Fibroblast of peridontal ligament (primary cell): ENCODE data around the gene REV1.
"Not testable (repeated sequence)": the region's sequence is repeated elsewhere in the genome, so short reads cannot be mapped to it uniquely, and the experiment has no call there.

Experiments used
- DNase-seq: peaks from one replicate; pipeline ENCODE4 v3.0.0-alpha.2; 2010; ENCODE audit errors: extremely low read depth

Gene REV1

GRCh38 chr2:99485824-99486223 is 4.0 kb downstream of the REV1 start:
- no peak for DNase-seq

GRCh38 chr2:99485411-99485810 is 4.4 kb downstream of the REV1 start:
- no peak for DNase-seq

DNA sequence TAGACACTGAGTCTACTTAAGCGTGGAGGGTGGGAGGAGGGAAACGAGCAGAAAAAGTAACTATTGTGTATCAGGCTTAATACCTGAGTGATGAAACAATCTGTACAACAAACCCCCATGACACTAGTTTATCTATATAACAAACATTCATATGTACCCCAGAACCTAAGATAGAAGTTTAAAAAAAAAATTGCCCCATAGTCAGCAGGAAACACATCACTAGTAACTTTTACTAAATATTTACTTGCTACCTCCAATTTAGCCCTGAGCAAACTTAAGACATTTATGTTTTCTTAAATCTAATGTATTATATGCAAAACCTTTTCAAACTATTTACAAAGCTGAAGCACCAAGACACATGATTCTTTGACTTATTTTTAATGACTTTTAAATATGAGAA is 5.6 kb downstream of the REV1 start:
- no peak for DNase-seq

- DNase-seq = peak; percentile 33
These were observed 7.9 kb downstream of the REV1 start for GRCh38 chr2:99481941-99482340.

GRCh38 chr2:99481527-99481926 is 8.3 kb downstream of the REV1 start:
- DNase-seq = no peak

- DNase-seq = no peak
These were observed 9.4 kb downstream of the REV1 start for GRCh38 chr2:99480390-99480789.

DNA sequence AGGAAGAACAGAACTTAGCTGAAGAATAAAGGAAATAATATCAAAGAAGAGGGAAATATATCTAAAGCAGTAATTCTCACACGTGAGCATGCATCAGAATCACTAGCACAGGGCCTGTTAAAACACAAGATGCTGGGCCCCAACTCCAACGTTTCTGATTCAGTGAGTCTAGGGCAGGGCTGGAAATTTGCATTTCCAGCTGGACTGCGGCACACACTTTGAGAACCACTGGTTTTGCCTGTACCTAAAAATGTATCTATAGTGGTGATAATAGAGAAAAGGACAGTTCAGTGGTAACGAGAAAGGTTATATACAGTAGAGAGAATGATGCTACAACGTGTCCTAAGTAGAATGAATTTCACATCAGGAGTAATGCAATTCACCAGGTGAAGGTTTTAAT is 11.2 kb downstream of the REV1 start:
- no peak for DNase-seq

DNA sequence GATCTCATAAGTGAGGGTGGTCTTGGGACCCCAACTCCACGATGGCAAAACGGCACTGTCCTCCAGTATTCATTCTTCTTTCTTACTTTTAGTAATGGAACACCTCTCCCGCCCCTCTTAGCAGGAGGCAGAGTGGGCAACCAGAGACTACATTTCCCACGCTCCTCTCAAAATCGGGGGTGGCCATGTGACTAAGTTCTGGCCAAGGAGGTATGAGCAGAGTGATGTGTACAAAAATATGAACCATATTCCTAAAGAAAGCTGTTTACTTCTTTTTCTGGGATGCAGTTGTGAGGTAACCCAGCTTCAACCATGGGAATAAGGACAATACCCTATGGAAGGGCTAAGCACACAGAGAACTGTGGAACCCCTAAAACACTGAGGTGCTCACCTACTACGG is 12.8 kb downstream of the REV1 start:
- DNase-seq = no peak

GRCh38 chr2:99476629-99477028 is 13.2 kb downstream of the REV1 start:
- DNase-seq = no peak

DNA sequence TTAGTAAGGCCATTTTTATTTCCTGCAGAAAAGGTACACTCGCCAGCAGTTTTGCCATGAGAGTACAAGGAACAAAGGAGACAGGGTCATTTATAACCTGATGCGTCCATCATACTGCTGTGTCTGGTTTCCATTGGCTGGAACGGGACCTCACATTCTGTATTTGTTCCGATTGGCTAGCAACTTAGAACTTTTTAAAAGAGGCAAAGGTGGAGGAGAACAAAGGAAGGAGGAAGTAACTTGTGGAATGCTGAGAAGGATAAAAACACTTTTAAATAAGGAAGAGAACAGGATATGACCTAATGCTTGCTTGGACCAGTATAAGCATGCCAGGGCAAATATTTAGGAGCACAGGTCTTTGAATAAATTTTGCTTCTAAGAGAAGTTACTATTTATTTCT is 14.7 kb downstream of the REV1 start:
- DNase-seq = not testable (repeated sequence)

DNA sequence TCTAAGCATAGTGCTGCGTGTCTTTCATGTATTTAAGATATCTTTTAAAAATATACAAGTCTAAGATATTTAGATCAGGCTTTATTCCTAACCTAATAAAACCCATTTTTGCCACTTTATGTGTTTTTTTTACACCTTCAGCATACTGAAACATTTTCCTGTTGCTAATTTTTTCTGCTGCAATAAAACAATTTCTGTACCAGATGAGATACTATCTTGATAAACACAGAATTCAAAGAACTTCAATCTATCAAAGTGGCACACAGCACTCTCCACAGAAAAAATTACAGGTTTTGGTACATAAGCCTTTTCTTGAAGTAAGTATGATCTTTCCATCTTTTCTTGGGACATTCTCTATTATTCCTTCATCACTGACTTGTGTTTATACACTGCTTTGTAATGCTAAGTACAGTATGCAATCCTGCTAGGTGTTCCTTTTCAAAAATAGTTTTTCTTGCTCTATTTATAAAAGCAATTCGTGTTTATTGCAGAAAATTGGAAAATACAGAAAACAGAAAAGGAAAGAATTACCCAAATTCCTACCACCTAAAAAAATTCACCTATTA is 16.2 kb downstream of the REV1 start:
- no peak for DNase-seq

GRCh38 chr2:99472600-99472960 is 17.2 kb downstream of the REV1 start:
- DNase-seq = no peak

DNA sequence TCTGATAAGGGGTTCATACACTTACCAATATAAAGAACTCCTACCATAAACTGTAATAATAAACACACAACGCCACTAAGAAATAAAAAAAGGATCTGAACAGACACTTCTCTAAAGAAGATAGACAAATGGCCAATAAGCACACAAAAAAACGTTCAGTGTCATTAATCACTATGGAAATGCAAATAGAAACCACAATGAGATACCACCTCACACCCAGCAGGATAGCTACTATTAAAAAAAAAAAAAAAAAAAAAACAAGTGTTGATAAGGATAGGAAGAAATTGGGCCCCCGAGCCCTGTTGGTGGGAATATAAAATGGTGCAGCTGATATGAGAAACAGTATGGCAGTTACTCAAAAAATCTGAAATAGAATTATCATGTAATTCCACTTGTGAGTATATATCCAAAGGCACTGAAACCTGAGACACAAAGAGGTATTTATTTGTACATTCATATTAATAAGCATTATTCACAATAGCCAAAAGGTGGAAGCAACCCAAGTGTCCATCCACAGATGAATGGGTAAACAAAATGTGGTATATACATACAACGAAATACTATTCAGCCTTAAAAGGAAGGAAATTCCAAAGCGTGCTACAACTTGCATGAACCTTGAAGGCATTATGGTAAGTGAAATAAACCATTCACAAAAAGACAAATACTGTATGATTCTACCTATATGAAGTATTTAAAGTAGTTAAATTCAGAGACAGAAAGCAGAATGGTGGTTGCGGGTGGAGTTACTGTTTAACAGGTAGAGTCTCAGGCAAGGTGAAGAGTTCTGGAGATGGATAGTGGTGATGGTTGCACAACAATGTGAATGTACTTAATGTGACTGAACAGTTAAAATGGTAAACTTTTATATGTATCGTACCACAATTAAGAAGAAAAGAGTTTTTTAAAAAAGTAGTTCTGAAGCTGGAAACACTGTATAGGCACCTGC is 17.9 kb downstream of the REV1 start:
- no peak for DNase-seq

GRCh38 chr2:99470957-99471356 is 18.9 kb downstream of the REV1 start:
- no peak for DNase-seq

DNA sequence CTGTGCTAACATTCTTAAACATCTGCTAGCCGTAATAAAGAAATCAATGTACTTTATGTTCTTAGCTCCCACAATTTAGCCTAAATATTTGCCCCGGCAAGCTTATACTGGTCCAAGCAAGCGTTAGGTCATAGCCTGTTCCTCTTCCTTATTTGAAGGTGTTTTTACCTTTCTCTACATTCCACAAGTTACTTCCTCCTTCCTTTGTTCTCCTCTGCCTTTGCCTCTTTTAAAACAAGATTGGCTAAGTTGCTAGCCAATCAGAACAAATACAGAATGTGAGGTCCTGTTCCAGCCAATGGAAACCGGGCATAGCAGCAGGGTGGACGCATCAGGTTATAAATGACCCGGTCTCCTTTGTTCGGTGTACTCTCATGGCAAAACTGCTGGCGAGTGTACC is 19.4 kb downstream of the REV1 start:
- not testable (repeated sequence) for DNase-seq

GRCh38 chr2:99469394-99469793 is 20.4 kb downstream of the REV1 start:
- DNase-seq = no peak

GRCh38 chr2:99468155-99468554 is 21.7 kb downstream of the REV1 start:
- no peak for DNase-seq

GRCh38 chr2:99467390-99467789 is 22.4 kb downstream of the REV1 start:
- no peak for DNase-seq

DNA sequence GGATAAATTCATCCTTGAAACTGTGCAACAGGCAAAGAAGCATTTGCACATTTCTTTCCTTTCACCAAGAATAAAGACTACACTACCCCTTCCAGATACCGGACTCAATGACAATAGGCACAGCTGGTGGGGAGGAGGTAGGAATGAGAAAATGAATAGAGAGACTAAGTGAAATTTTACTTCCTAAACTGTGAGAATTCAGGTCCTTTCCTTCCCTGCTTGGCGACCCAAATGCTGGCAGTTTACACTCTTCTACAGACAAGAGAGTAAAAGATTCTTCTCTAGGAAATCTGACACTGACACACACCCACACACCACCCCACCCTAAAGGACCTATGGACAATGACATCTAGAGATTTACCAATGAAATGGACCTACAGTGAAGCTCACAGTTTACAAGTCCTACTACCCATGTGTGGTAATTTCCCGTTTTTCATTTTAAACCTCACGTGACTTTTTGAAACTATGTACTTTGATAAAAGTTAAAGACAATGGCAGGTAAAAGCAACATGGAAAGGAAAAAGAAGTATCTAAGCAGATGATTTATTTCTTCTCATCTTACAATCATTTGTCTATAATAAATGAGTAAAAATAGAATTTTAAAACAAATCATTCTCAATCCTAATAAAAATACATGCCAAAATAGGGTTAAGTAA is 27.9 kb downstream of the REV1 start:
- DNase-seq = no peak

GRCh38 chr2:99458529-99458928 is 31.3 kb downstream of the REV1 start:
- DNase-seq = no peak

DNA sequence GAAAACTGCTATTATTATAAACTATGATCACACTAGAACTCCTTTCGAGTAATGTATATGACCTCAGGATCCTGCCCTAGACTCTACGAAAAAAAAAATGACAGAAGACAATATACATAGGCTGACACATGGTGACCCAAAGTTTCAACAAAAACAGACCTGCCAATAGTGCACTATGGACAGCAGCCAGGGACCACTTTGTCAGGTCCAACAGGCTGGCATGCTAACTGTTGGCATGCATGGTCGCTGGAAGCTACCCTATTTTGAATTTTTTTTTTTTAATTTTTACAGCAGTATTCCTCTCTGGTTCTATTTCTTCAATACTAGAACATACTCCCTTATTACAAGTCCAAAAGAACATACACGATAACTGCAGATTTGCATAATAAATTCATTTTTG is 38.1 kb downstream of the REV1 start:
- no peak for DNase-seq

- peak; percentile 15 for DNase-seq
These were observed 38.5 kb downstream of the REV1 start for GRCh38 chr2:99451280-99451679.

DNA sequence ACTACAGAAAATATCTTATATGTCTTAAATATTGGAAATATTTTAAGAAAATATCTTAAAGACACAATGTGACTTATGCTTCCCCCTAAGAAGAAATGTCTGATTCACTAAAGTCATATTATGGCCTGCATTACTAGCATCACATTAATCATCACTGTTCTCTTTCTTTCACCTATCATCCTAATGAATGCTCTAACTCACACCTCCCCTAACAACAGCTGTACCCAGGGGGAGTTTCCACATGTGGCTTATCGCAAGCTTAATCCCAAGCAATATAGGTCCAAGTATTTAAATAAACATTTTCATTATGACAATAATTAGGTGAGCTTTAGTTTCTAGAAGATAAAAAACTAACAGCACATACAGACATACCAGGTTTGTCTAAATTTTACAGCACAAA is 39.6 kb downstream of the REV1 start:
- DNase-seq = no peak
